ENCODE measurements around the gene ZNF438. TPM values are rescaled to one million over a fixed set of nuclear protein-coding genes. Genes with fewer than 3 reads are reported as not detected.

The ZNF438 gene
- total and polyA plus RNA-seq, 10 of the 15 experiments (the other 5 are each of a cell fraction or from before 2014, with no cell fraction given), result 0.93 to 5.2 (median 1.9) TPM

DNA sequence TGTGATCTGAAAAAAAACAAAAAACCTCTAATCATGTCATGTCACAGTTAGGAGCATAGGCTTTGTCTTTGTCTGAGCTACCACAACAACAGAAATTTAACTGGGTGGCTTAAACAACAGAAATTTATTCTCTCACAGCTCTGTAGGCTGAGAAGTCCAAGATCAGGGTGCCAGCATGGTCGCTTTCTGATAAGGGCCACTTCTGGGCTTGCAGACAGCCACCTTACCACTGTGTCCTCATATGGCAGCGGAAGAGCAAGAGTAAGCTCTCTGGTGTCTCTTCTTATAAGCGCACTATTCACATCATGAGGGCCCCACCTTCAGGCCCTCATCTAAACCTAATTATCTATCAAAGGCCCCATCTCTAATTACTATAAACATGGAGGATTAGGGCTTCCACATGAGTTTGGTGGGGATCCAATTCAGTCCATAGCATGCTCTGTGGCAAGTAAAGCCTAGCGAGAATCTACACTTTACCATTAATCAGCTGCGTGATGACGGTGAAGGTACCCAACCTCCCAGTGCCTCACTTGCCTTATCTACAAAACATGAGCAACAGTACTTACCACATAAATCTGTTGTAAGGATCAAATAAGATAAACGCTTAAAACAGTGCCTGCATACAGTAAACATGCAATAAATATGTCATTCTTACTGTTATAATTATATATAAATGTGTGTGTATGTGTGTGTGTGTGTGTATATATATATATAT, 17.3 kb downstream of the ZNF438 start:
- no peaks in the 10 kb centered on the region for H3K36me3 ChIP-seq (ENCODE audit: control insufficient read depth in 2 of 2, insufficient read depth in 2 of 2, low read length in 1 of 2)
- no peaks in the 10 kb centered on the region for H3K4me1 ChIP-seq (ENCODE audit: control insufficient read depth, insufficient read depth, low read length)
- POLR2A ChIA-PET, result no interaction called here
- no peak overlapping the region for H2AFZ ChIP-seq (ENCODE audit: control insufficient read depth, low read depth, low read length)
- TF ChIP-seq, protein P1, sequence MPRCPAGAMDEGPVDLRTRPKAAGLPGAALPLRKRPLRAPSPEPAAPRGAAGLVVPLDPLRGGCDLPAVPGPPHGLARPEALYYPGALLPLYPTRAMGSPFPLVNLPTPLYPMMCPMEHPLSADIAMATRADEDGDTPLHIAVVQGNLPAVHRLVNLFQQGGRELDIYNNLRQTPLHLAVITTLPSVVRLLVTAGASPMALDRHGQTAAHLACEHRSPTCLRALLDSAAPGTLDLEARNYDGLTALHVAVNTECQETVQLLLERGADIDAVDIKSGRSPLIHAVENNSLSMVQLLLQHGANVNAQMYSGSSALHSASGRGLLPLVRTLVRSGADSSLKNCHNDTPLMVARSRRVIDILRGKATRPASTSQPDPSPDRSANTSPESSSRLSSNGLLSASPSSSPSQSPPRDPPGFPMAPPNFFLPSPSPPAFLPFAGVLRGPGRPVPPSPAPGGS (IDR thresholded peaks at IDR 0.05; ENCODE audit: borderline replicate concordance, insufficient read depth, low read depth, low read length, poor library complexity, severe bottlenecking), result no peak
- TF ChIP-seq CHD2 (IDR thresholded peaks at IDR 0.05; ENCODE audit: borderline replicate concordance, low read depth, low read length), result no peak
- no peak for TF ChIP-seq NFYB (IDR thresholded peaks at IDR 0.05; ENCODE audit: insufficient read depth, low read depth, low read length)
- no peak for TF ChIP-seq ESRRA (IDR thresholded peaks at IDR 0.05; ENCODE audit: low read length)
- TF ChIP-seq MXI1 (IDR thresholded peaks at IDR 0.05; ENCODE audit: low read depth, low read length), result no peak
- TF ChIP-seq SUPT20H (IDR thresholded peaks at IDR 0.05; ENCODE audit: borderline replicate concordance, control insufficient read depth, low read depth, low read length), result no peak
- no peak for TF ChIP-seq EZH2 (IDR thresholded peaks at IDR 0.05; ENCODE audit: borderline replicate concordance, control insufficient read depth, low read depth, low read length)
- no peak for TF ChIP-seq ZNF207 (IDR thresholded peaks at IDR 0.05; ENCODE audit: borderline replicate concordance)
- TF ChIP-seq SIN3A (IDR thresholded peaks at IDR 0.05; ENCODE audit: low read depth, low read length), result no peak
- TF ChIP-seq RELA (IDR thresholded peaks at IDR 0.05; ENCODE audit: borderline replicate concordance, partially characterized antibody), result no peak
- TF ChIP-seq, protein P2, sequence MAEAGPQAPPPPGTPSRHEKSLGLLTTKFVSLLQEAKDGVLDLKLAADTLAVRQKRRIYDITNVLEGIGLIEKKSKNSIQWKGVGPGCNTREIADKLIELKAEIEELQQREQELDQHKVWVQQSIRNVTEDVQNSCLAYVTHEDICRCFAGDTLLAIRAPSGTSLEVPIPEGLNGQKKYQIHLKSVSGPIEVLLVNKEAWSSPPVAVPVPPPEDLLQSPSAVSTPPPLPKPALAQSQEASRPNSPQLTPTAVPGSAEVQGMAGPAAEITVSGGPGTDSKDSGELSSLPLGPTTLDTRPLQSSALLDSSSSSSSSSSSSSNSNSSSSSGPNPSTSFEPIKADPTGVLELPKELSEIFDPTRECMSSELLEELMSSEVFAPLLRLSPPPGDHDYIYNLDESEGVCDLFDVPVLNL (IDR thresholded peaks at IDR 0.05; ENCODE audit: low read depth, low read length), result no peak
- SMC1A ChIA-PET (ENCODE audit: uncharacterized antibody, unreplicated experiment), result interaction anchor here (1.2 kb wide), 1 partner anchor 50 kb away, joined by 3 read pairs; no protein-coding TSS in a partner anchor
- no peaks in the 10 kb centered on the region for H4K20me1 ChIP-seq (ENCODE audit: control insufficient read depth, insufficient read depth)
- no peak overlapping the region for H3K27ac ChIP-seq (ENCODE audit: control insufficient read depth, insufficient read depth)
- RAD21 ChIA-PET (ENCODE audit: unreplicated experiment), result no interaction called here
- H3K27me3 ChIP-seq (replicated peaks in 1 of 2; ENCODE audit: control insufficient read depth in 2 of 2, insufficient read depth in 2 of 2, low read length in 1 of 2), result no peaks in the 10 kb centered on the region
- intact Hi-C loops (cut with micrococcal nuclease; ENCODE audit: unreplicated experiment) (no loop called here), in situ Hi-C loops (cut with MboI) (no loop called here)
- no peak overlapping the region for H3K4me3 ChIP-seq
- DNase-seq (ENCODE audit: low read depth, low spot score) (no peak), ATAC-seq (no peak), FAIRE-seq (no peak)
- no peak overlapping the region for H3K4me2 ChIP-seq (ENCODE audit: control insufficient read depth, insufficient read depth)
- no peaks in the 10 kb centered on the region for H3K9me3 ChIP-seq (replicated peaks; ENCODE audit: control insufficient read depth, insufficient read depth, low read length)
- BruUV-seq (replicated peaks), result no TSS peak
- CTCF ChIA-PET, result no interaction called here
- no peaks in the 10 kb centered on the region for H3K79me2 ChIP-seq (ENCODE audit: control insufficient read depth, insufficient read depth, low read length)
- no peak overlapping the region for H3K9ac ChIP-seq (ENCODE audit: control insufficient read depth, insufficient read depth, low read length)
- WGBS (ENCODE audit: insufficient coverage, insufficient replicate concordance, low lambda C conversion rate, missing lambda C conversion rate), result 98% methylated on average over 7 of the region's 7 CpGs
